Measurements from ENCODE around the gene SPSB2.

DNA sequence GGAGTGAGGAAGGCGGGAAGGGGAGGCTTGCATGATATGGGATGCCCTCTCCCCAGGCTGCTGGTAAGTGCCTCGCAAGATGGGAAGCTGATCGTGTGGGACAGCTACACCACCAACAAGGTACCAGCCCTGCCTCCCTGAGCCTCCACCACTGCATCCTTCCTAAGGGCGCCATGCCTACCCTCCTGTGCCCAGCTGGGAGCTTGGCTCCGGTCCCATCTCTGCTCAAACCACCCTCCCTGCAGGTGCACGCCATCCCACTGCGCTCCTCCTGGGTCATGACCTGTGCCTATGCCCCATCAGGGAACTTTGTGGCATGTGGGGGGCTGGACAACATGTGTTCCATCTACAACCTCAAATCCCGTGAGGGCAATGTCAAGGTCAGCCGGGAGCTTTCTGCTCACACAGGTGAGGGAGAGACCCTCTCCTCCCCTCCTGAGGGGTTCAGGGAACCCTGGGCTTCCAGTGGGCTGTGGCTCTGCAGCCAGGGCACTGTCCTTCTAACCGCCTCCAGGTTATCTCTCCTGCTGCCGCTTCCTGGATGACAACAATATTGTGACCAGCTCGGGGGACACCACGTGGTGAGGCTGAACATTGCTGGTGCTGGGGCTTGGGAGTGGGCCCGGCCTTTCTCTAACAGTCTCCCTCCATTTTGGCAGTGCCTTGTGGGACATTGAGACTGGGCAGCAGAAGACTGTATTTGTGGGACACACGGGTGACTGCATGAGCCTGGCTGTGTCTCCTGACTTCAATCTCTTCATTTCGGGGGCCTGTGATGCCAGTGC is 29.8 kb downstream of the SPSB2 start:
- no peak for TF ChIP-seq POLR2AphosphoS5 (IDR thresholded peaks at IDR 0.05; ENCODE audit: low read depth, low read length)
- no peak for TF ChIP-seq TAF1 (IDR thresholded peaks at IDR 0.05; ENCODE audit: borderline replicate concordance, insufficient read depth, low read length)
- no peak for TF ChIP-seq SIN3A (IDR thresholded peaks at IDR 0.05; ENCODE audit: borderline replicate concordance, insufficient read depth, low read length)
- TF ChIP-seq, protein P1, sequence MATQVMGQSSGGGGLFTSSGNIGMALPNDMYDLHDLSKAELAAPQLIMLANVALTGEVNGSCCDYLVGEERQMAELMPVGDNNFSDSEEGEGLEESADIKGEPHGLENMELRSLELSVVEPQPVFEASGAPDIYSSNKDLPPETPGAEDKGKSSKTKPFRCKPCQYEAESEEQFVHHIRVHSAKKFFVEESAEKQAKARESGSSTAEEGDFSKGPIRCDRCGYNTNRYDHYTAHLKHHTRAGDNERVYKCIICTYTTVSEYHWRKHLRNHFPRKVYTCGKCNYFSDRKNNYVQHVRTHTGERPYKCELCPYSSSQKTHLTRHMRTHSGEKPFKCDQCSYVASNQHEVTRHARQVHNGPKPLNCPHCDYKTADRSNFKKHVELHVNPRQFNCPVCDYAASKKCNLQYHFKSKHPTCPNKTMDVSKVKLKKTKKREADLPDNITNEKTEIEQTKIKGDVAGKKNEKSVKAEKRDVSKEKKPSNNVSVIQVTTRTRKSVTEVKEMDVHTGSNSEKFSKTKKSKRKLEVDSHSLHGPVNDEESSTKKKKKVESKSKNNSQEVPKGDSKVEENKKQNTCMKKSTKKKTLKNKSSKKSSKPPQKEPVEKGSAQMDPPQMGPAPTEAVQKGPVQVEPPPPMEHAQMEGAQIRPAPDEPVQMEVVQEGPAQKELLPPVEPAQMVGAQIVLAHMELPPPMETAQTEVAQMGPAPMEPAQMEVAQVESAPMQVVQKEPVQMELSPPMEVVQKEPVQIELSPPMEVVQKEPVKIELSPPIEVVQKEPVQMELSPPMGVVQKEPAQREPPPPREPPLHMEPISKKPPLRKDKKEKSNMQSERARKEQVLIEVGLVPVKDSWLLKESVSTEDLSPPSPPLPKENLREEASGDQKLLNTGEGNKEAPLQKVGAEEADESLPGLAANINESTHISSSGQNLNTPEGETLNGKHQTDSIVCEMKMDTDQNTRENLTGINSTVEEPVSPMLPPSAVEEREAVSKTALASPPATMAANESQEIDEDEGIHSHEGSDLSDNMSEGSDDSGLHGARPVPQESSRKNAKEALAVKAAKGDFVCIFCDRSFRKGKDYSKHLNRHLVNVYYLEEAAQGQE (IDR thresholded peaks at IDR 0.05; ENCODE audit: insufficient read depth in 1 of 2, low read depth in 2 of 2, low read length in 2 of 2), result no peak
